ENCODE measurements around the gene DOCK1.

DNA sequence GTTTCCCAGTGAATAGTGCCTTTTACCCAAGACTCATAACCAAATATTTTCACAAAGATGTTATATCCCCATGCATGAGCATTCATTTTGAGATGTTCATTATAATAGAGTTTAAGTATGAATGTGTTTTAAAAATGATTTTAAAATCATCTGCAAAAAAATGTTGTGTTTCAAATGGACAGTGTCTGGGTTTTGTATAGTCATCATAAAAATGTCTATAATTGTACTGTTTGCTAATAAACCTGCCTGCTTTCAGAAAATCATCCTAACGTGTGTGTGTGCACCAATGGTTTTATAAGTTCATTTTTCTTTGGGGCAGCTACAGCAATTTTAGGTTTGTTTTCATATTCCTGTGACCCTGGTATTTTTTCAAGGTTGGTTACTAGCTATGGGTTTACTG lies 228.0 kb downstream of the DOCK1 start:
- TF ChIP-seq, protein P1, sequence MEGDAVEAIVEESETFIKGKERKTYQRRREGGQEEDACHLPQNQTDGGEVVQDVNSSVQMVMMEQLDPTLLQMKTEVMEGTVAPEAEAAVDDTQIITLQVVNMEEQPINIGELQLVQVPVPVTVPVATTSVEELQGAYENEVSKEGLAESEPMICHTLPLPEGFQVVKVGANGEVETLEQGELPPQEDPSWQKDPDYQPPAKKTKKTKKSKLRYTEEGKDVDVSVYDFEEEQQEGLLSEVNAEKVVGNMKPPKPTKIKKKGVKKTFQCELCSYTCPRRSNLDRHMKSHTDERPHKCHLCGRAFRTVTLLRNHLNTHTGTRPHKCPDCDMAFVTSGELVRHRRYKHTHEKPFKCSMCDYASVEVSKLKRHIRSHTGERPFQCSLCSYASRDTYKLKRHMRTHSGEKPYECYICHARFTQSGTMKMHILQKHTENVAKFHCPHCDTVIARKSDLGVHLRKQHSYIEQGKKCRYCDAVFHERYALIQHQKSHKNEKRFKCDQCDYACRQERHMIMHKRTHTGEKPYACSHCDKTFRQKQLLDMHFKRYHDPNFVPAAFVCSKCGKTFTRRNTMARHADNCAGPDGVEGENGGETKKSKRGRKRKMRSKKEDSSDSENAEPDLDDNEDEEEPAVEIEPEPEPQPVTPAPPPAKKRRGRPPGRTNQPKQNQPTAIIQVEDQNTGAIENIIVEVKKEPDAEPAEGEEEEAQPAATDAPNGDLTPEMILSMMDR (IDR thresholded peaks at IDR 0.05; ENCODE audit: poor library complexity, severe bottlenecking): no peak
- TF ChIP-seq RAD21 (conservative IDR thresholded peaks at IDR 0.05): no peak
- TF ChIP-seq POLR2AphosphoS5 (IDR thresholded peaks at IDR 0.05): no peak
- TF ChIP-seq REST (IDR thresholded peaks at IDR 0.05; ENCODE audit: borderline replicate concordance): no peak
- no peak for TF ChIP-seq TAF1 (IDR thresholded peaks at IDR 0.05; ENCODE audit: low read depth)
- TF ChIP-seq EZH2 (IDR thresholded peaks at IDR 0.05; ENCODE audit: borderline replicate concordance, insufficient read depth, low read length, poor library complexity, severe bottlenecking): no peak
- TF ChIP-seq SMC3 (conservative IDR thresholded peaks at IDR 0.05; ENCODE audit: poor library complexity): no peak
- TF ChIP-seq EP300 (conservative IDR thresholded peaks at IDR 0.05; ENCODE audit: poor library complexity, severe bottlenecking): no peak

Measured in neural cell (in vitro differentiated cells).